ENCODE results near the gene C20orf204. TPM values are rescaled to one million over a fixed set of nuclear protein-coding genes. Genes with fewer than 3 reads are reported as not detected.
A peak's percentile ranks its signal among the peaks of the same experiment; 100 is the strongest.

C20orf204 gene
- total RNA-seq, 2 experiments from 2014 or later, result 6.1 to 6.4 TPM

DNA sequence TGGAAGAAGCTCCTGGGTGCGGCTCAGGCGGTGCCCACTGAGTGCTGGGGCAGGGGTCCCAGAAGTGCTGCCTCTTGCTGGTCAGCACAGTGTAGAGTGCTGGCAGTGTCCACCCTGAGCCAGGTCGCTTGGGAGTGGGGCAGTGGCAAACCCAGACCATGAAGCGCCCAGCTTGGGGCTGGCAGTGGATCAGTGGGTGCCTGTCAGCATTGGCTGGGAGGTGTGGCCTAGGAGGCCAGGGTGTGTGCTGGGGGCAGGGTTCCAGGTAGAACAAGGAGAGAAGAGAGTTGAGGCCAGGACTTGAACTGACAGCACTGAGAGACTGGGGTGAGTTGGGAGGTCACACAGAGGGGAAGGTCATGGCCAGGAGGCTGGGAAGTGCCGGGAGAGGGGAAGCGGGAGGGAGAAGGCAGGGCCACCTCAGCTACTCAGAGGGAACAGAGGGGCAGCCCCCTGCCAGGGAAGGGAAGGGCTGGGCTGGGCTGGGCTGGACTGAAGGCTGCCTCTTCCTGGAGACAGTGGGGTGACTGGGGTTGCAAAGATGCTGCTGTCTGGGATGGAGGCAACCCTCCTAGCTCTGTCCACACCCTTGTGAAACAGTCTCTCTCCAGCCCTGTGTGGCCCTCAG is 31.1 kb downstream of the C20orf204 start:
- H3K27me3 Mint-ChIP-seq, result no peaks in the 10 kb centered on the region
- Histone ChIP-seq H3K27me3 (ENCODE audit: control insufficient read depth in 1 of 2, insufficient read depth in 2 of 2, low read length in 2 of 2) (no peaks in the 10 kb centered on the region), H3K9me3 (ENCODE audit: control insufficient read depth in 1 of 2, insufficient read depth in 1 of 2, low read length in 2 of 2) (no peaks in the 10 kb centered on the region), H3K4me1 (ENCODE audit: insufficient read depth, low read length) (peaks cover 80% of the 10 kb centered on the region), H3K36me3 (ENCODE audit: insufficient read depth, low read length) (peaks cover 5% of the 10 kb centered on the region), H3K27ac (ENCODE audit: low read depth in 1 of 2, low read length in 2 of 2) (no peak overlapping the region), H3K4me3 (ENCODE audit: low read length) (no peak overlapping the region)
- ATAC-seq (ENCODE audit: poor library complexity) (no peak), DNase-seq (no peak)
- TF ChIP-seq, protein P1, sequence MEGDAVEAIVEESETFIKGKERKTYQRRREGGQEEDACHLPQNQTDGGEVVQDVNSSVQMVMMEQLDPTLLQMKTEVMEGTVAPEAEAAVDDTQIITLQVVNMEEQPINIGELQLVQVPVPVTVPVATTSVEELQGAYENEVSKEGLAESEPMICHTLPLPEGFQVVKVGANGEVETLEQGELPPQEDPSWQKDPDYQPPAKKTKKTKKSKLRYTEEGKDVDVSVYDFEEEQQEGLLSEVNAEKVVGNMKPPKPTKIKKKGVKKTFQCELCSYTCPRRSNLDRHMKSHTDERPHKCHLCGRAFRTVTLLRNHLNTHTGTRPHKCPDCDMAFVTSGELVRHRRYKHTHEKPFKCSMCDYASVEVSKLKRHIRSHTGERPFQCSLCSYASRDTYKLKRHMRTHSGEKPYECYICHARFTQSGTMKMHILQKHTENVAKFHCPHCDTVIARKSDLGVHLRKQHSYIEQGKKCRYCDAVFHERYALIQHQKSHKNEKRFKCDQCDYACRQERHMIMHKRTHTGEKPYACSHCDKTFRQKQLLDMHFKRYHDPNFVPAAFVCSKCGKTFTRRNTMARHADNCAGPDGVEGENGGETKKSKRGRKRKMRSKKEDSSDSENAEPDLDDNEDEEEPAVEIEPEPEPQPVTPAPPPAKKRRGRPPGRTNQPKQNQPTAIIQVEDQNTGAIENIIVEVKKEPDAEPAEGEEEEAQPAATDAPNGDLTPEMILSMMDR (IDR thresholded peaks at IDR 0.05), result no peak
- intact Hi-C loops (cut with DNase I, micrococcal nuclease), result loop anchor here in 1 of 2 experiments (10.0 kb wide), 1 partner anchor 412 kb away; the partner anchor contains the start of genes RTEL1 and STMN3
- POLR2A ChIA-PET, result interaction anchor here (0.6 to 2.5 kb wide), 3 partner anchors 10 to 28 kb away, joined by 3 to 13 read pairs (median 9); partner anchors contain the start of genes OPRL1 and RGS19
- H3K9me3 Mint-ChIP-seq, result no peaks in the 10 kb centered on the region
- CTCF ChIA-PET, result no interaction called here
- H3K36me3 Mint-ChIP-seq (ENCODE audit: low read depth), result no peaks in the 10 kb centered on the region
- H3K4me3 Mint-ChIP-seq, result peak overlapping the region; percentile 30
- H3K27ac Mint-ChIP-seq, result peak overlapping the region; percentile 69
- H3K4me1 Mint-ChIP-seq (ENCODE audit: low read depth), result peaks cover 40% of the 10 kb centered on the region

DNA sequence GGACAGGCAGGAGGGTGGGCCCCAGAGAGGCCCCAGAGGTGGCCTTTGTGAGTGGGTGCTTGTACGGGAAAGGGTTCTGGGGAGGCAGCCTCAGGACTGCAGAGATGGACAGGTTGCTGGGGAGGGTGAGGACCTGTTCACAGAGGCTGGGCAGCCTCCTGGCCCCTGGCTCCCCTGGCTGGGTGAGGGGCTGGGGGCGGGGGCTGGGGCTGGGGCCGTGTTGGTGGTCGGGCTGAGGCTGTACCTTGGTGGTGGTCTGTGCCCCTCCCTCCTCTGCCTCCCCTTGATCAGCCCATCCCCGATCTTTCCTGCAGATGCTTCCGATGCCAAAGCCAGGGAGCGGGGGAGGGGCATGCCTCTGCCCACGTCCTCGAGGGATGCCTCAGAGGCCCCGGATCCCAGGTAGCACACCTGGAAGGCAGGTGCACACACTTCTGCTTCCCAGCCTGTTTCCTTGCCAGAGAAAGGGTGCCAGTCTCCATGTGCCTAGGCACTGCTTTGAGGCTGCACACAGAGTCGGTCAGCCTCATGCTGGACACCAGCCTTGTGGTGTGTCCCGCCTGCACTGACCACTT is 31.8 kb downstream of the C20orf204 start:
- Histone ChIP-seq H3K9me3 (ENCODE audit: control insufficient read depth in 1 of 2, insufficient read depth in 1 of 2, low read length in 2 of 2) (no peaks in the 10 kb centered on the region), H3K27ac (ENCODE audit: low read depth in 1 of 2, low read length in 2 of 2) (no peak overlapping the region), H3K4me3 (ENCODE audit: low read length) (no peak overlapping the region), H3K4me1 (ENCODE audit: insufficient read depth, low read length) (peaks cover 73% of the 10 kb centered on the region), H3K36me3 (ENCODE audit: insufficient read depth, low read length) (peaks cover 12% of the 10 kb centered on the region), H3K27me3 (ENCODE audit: control insufficient read depth in 1 of 2, insufficient read depth in 2 of 2, low read length in 2 of 2) (no peaks in the 10 kb centered on the region)
- H3K36me3 Mint-ChIP-seq (ENCODE audit: low read depth), result peaks cover 5% of the 10 kb centered on the region
- peak overlapping the region; percentile 69 for H3K27ac Mint-ChIP-seq
- ChIA-PET CTCF (no interaction called here), POLR2A (interaction anchor here (1.8 kb wide), 1 partner anchor 16 kb away, joined by 6 read pairs; the partner anchor contains the start of gene LKAAEAR1)
- H3K27me3 Mint-ChIP-seq, result no peaks in the 10 kb centered on the region
- DNase-seq, result no peak
- peaks cover 40% of the 10 kb centered on the region for H3K4me1 Mint-ChIP-seq (ENCODE audit: low read depth)
- no peak for ATAC-seq (ENCODE audit: poor library complexity)
- no peaks in the 10 kb centered on the region for H3K9me3 Mint-ChIP-seq
- TF ChIP-seq, protein P1 (IDR thresholded peaks at IDR 0.05), result no peak
- intact Hi-C loops (cut with DNase I, micrococcal nuclease), result loop anchor here in 1 of 2 experiments (10.0 kb wide), 1 partner anchor 413 kb away; the partner anchor contains the start of genes RTEL1 and STMN3
- H3K4me3 Mint-ChIP-seq, result no peak overlapping the region

GRCh38 chr20:64068386-64069208 is 32.6 kb downstream of the C20orf204 start:
- Mint-ChIP-seq H3K27ac (no peak overlapping the region), H3K27me3 (no peaks in the 10 kb centered on the region)
- POLR2A ChIA-PET, result interaction anchor here (1.7 to 1.8 kb wide), 2 partner anchors 9 to 15 kb away, joined by 6 to 7 read pairs; partner anchors contain the start of gene LKAAEAR1

More at GRCh38 chr20:64068386-64069208, 32.6 kb downstream of the C20orf204 start:
- intact Hi-C loops (cut with DNase I, micrococcal nuclease), result loop anchor here in 1 of 2 experiments (10.0 kb wide), 1 partner anchor 414 kb away; the partner anchor contains the start of genes RTEL1 and STMN3
- TF ChIP-seq, protein P1 (IDR thresholded peaks at IDR 0.05), result no peak
- Mint-ChIP-seq H3K4me1 (ENCODE audit: low read depth) (peaks cover 39% of the 10 kb centered on the region), H3K4me3 (no peak overlapping the region), H3K9me3 (no peaks in the 10 kb centered on the region), H3K36me3 (ENCODE audit: low read depth) (peaks cover 10% of the 10 kb centered on the region)
- Histone ChIP-seq H3K4me3 (ENCODE audit: low read length) (no peak overlapping the region), H3K4me1 (ENCODE audit: insufficient read depth, low read length) (peaks cover 72% of the 10 kb centered on the region), H3K27me3 (ENCODE audit: control insufficient read depth in 1 of 2, insufficient read depth in 2 of 2, low read length in 2 of 2) (no peaks in the 10 kb centered on the region), H3K9me3 (ENCODE audit: control insufficient read depth in 1 of 2, insufficient read depth in 1 of 2, low read length in 2 of 2) (no peaks in the 10 kb centered on the region), H3K36me3 (ENCODE audit: insufficient read depth, low read length) (peaks cover 20% of the 10 kb centered on the region), H3K27ac (ENCODE audit: low read depth in 1 of 2, low read length in 2 of 2) (no peak overlapping the region)
- DNase-seq (no peak), ATAC-seq (ENCODE audit: poor library complexity) (no peak)
- CTCF ChIA-PET, result interaction anchor here (1.7 kb wide), 1 partner anchor 30 kb away, joined by 10 read pairs; no protein-coding TSS in a partner anchor
